Measurements from ENCODE around the gene ZNF543. TPM values are rescaled to one million over a fixed set of nuclear protein-coding genes. Genes with fewer than 3 reads are reported as not detected.
A peak's percentile ranks its signal among the peaks of the same experiment; 100 is the strongest.
"Not testable (repeated sequence)": the region's sequence is repeated elsewhere in the genome, so short reads cannot be mapped to it uniquely, and the experiment has no call there.

Gene ZNF543
- 10.1 and 10.5 TPM in 2 replicates for total RNA-seq
- long read RNA-seq, transcript ZNF543-201 (4 exons, 3,659 nt) = major isoform, 5 of 7 reads
- long read RNA-seq, partial matches to known transcripts = 1 of 7 reads
- long read RNA-seq, other reads (novel, unspliced or antisense) = 1 of 7 reads

- peak within 1 kb of the TSS; percentile 93 for H3K4me3 Mint-ChIP-seq (ENCODE audit: low read depth)
- DNase-seq (ENCODE audit: low spot score, unreplicated experiment) = peak; percentile 92
- H3K27me3 Mint-ChIP-seq = peaks cover 24% of the 10 kb centered on the region
- H3K36me3 Mint-ChIP-seq (ENCODE audit: insufficient read depth) = peaks cover 2% of the 10 kb centered on the region
- peaks cover 20% of the 10 kb centered on the region for H3K4me1 Mint-ChIP-seq (ENCODE audit: low read depth)
- TF ChIP-seq CTCF (IDR thresholded peaks at IDR 0.05; ENCODE audit: unreplicated experiment) = no peak
- H3K9me3 Mint-ChIP-seq (ENCODE audit: low read depth) = no peaks in the 10 kb centered on the region
- H3K27ac Mint-ChIP-seq = peak within 1 kb of the TSS; percentile 99
Measured at GRCh38 chr19:57320180-57321084, at the start of gene ZNF543. Gene ZNF543, plus strand, starts transcription at chr19:57320472. Its CDS starts 382 bp downstream, at chr19:57320854.

DNA sequence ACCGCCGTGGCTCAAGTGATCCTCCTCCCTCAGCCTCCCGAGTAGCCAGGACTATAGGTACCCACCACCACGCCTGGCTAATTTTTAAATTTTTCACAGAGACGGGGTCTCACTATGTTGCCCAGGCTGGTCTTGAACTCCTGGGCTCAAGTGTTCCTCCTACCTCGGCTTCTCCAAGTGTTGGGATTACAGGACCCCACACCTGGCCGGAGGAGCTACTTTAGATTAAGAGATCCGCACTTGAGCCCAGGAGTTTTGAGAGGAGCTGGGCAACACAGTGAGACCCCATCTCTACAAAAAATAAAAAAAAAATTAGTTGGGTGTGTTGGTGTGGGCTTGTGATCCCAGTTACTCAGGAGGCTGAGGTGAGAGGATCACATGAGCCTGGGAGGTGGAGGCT is 49.0 kb upstream of the ZNF543 start:
- H3K27ac Mint-ChIP-seq = no peak overlapping the region
- no peaks in the 10 kb centered on the region for H3K4me1 Mint-ChIP-seq (ENCODE audit: low read depth)
- H3K4me3 Mint-ChIP-seq (ENCODE audit: low read depth) = no peak overlapping the region
- no peak for DNase-seq (ENCODE audit: low spot score, unreplicated experiment)
- no peaks in the 10 kb centered on the region for H3K27me3 Mint-ChIP-seq
- peaks cover 8% of the 10 kb centered on the region for H3K36me3 Mint-ChIP-seq (ENCODE audit: insufficient read depth)
- no peaks in the 10 kb centered on the region for H3K9me3 Mint-ChIP-seq (ENCODE audit: low read depth)
- TF ChIP-seq CTCF (IDR thresholded peaks at IDR 0.05; ENCODE audit: unreplicated experiment) = no peak

DNA sequence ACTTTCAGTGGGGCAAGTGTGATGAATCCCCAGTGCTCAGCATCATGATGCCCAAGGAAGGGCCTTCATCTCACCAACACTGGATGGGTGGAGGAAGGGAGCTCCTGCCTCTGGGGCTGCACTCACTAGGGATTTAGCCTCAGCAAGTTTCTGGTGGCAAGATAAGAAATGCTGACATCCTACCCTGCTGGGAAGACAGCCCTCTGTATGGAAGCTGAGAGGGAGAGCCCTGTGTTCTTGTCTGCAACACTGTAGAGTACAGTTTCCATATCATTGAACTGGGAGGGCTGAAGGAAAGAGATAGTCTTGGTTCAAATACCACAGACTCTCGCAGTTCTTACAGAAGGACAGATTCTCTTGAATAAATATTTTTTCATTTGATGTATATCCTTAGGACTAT is 47.3 kb upstream of the ZNF543 start:
- Mint-ChIP-seq H3K27me3 (no peaks in the 10 kb centered on the region), H3K9me3 (ENCODE audit: low read depth) (no peaks in the 10 kb centered on the region), H3K27ac (no peak overlapping the region), H3K4me3 (ENCODE audit: low read depth) (no peak overlapping the region), H3K36me3 (ENCODE audit: insufficient read depth) (peaks cover 8% of the 10 kb centered on the region), H3K4me1 (ENCODE audit: low read depth) (no peaks in the 10 kb centered on the region)
- no peak for DNase-seq (ENCODE audit: low spot score, unreplicated experiment)
- TF ChIP-seq CTCF (IDR thresholded peaks at IDR 0.05; ENCODE audit: unreplicated experiment) = no peak

DNA sequence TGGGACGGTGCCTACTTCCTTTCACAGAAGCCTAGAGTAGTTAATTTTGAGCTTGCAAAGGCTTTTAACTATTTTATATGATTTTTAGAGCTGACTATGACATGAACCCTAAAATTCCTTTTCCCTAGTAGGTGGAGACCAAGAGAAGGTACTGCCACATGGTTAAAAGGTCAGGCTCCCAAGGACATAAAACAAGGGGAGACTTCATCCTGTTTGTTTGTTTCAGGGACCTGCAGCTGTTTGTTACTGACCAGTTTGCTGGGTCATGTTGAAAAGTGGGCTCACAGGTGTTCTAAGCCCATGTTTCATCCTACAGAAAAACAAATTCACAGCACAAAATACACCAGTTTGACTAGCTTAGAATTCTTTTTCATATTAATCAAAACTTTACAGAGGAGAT is 43.8 kb upstream of the ZNF543 start:
- Mint-ChIP-seq H3K9me3 (ENCODE audit: low read depth) (no peaks in the 10 kb centered on the region), H3K27me3 (no peaks in the 10 kb centered on the region), H3K36me3 (ENCODE audit: insufficient read depth) (peaks cover 7% of the 10 kb centered on the region), H3K27ac (no peak overlapping the region), H3K4me1 (ENCODE audit: low read depth) (peaks cover 7% of the 10 kb centered on the region), H3K4me3 (ENCODE audit: low read depth) (no peak overlapping the region)
- TF ChIP-seq CTCF (IDR thresholded peaks at IDR 0.05; ENCODE audit: unreplicated experiment) = no peak
- DNase-seq (ENCODE audit: low spot score, unreplicated experiment) = no peak

- H3K27me3 Mint-ChIP-seq; H3K27ac Mint-ChIP-seq; DNase-seq (ENCODE audit: low spot score, unreplicated experiment); H3K36me3 Mint-ChIP-seq (ENCODE audit: insufficient read depth); H3K9me3 Mint-ChIP-seq (ENCODE audit: low read depth); H3K4me3 Mint-ChIP-seq (ENCODE audit: low read depth): not testable (repeated sequence)
- peaks cover 17% of the 10 kb centered on the region for H3K4me1 Mint-ChIP-seq (ENCODE audit: low read depth)
Measured at GRCh38 chr19:57278481-57278880, 41.8 kb upstream of the ZNF543 start.
